CD14-positive monocyte (primary cell): ENCODE results near the gene MKKS. TPM values are rescaled to one million over a fixed set of nuclear protein-coding genes. Genes with fewer than 3 reads are reported as not detected.

Experiments used
- DNase-seq, 3 donors: peaks; one replicate each; pipeline ENCODE4 v3.0.0-alpha.2; 2011 to 2022
- H2AFZ ChIP-seq: 2 replicates; pipeline ENCODE4 v1.6.0; 2012; ENCODE audit warnings: mild to moderate bottlenecking, low read depth, low read length, inconsistent platforms; ENCODE audit not compliant: insufficient read depth, poor library complexity, severe bottlenecking
- H3K27ac ChIP-seq, 2 donors: 1 replicate in 1 of 2; 2 replicates in 1 of 2; pipeline ENCODE4 v1.5.1; 2012 to 2013; ENCODE audit warnings: low read length in 2 of 2, control low read depth in 1 of 2, inconsistent platforms in 1 of 2, low read depth in 1 of 2, mild to moderate bottlenecking in 1 of 2
- H3K27me3 ChIP-seq, 2 donors: one replicate each; pipeline versions ENCODE4 v1.6.0 to v1.6.1; 2011 to 2013; ENCODE audit warnings: low read length in 2 of 2; ENCODE audit not compliant: control insufficient read depth in 2 of 2, insufficient read depth in 2 of 2
- H3K36me3 ChIP-seq, 2 donors: replicated peaks in 1 of 2; 1 replicate in 1 of 2; 2 replicates in 1 of 2; pipeline versions ENCODE4 v1.5.1 to v1.6.1; 2012 to 2013; ENCODE audit warnings: low read length in 2 of 2, control low read depth in 1 of 2, inconsistent platforms in 1 of 2, mild to moderate bottlenecking in 1 of 2; ENCODE audit not compliant: insufficient read depth in 2 of 2, control insufficient read depth in 1 of 2
- H3K4me1 ChIP-seq, 2 donors: 1 replicate in 1 of 2; 2 replicates in 1 of 2; pipeline versions ENCODE4 v1.5.1 to v1.6.1; 2012 to 2013; ENCODE audit warnings: low read length in 2 of 2, control low read depth in 1 of 2, inconsistent platforms in 1 of 2, mild to moderate bottlenecking in 1 of 2, moderate library complexity in 1 of 2; ENCODE audit not compliant: insufficient read depth in 2 of 2, control insufficient read depth in 1 of 2
- H3K4me2 ChIP-seq: replicated peaks from 2 replicates; pipeline ENCODE3; 2012; ENCODE audit warnings: low read length, moderate library complexity, mild to moderate bottlenecking; ENCODE audit not compliant: poor library complexity, severe bottlenecking; ENCODE audit errors: extremely low read depth
- H3K4me3 ChIP-seq, 3 experiments: fragments of 200-600 bp in 1 of 3; sonication (generic) in 1 of 3; replicated peaks in 1 of 3; 1 replicate in 2 of 3; 2 replicates in 1 of 3; pipeline ENCODE4 v1.5.1; 2011 to 2013; ENCODE audit warnings: low read length in 3 of 3, mild to moderate bottlenecking in 3 of 3, control low read depth in 2 of 3, low read depth in 2 of 3, inconsistent platforms in 1 of 3, moderate library complexity in 1 of 3
- H3K79me2 ChIP-seq: 2 replicates; pipeline ENCODE4 v1.6.0; 2012; ENCODE audit warnings: mild to moderate bottlenecking, control low read depth, inconsistent platforms, low read length, moderate library complexity; ENCODE audit not compliant: insufficient read depth
- H3K9ac ChIP-seq: 2 replicates; pipeline ENCODE4 v1.6.0; 2017; ENCODE audit warnings: low read length, mild to moderate bottlenecking; ENCODE audit not compliant: insufficient read depth, poor library complexity, severe bottlenecking
- H3K9me3 ChIP-seq, 2 donors: replicated peaks in 1 of 2; 1 replicate in 1 of 2; 2 replicates in 1 of 2; pipeline versions ENCODE4 v1.5.1 to v1.6.1; 2012 to 2013; ENCODE audit warnings: low read length in 2 of 2, control low read depth in 1 of 2; ENCODE audit not compliant: control insufficient read depth in 1 of 2, insufficient read depth in 1 of 2
- H4K20me1 ChIP-seq: 2 replicates; pipeline ENCODE4 v1.6.0; 2012; ENCODE audit warnings: mild to moderate bottlenecking, low read length, control low read depth, moderate library complexity; ENCODE audit not compliant: insufficient read depth
- H3K27ac Mint-ChIP-seq, 7 donors: one replicate each; pipeline ENCODE4 v1.8.0; 2020; ENCODE audit warnings: mild to moderate bottlenecking in 7 of 7, mixed read lengths in 7 of 7, moderate library complexity in 6 of 7, inconsistent platforms in 2 of 7
- H3K27me3 Mint-ChIP-seq, 3 donors: one replicate each; pipeline ENCODE4 v1.8.0; 2021 to 2022; ENCODE audit warnings: low read depth in 3 of 3, mild to moderate bottlenecking in 3 of 3, mixed read lengths in 3 of 3, moderate library complexity in 3 of 3, inconsistent platforms in 1 of 3
- H3K36me3 Mint-ChIP-seq, 2 donors: one replicate each; pipeline ENCODE4 v1.8.0; 2020; ENCODE audit warnings: mixed read lengths in 2 of 2, inconsistent platforms in 1 of 2, mild to moderate bottlenecking in 1 of 2
- H3K4me1 Mint-ChIP-seq: one replicate; pipeline ENCODE4 v1.8.0; 2020; ENCODE audit warnings: mild to moderate bottlenecking, mixed read lengths
- H3K4me3 Mint-ChIP-seq, 2 donors: one replicate each; pipeline ENCODE4 v1.8.0; 2020; ENCODE audit warnings: mild to moderate bottlenecking in 2 of 2, mixed read lengths in 2 of 2, moderate library complexity in 1 of 2
- H3K9me3 Mint-ChIP-seq, 7 donors: one replicate each; pipeline ENCODE4 v1.8.0; 2020 to 2022; ENCODE audit warnings: mixed read lengths in 7 of 7, mild to moderate bottlenecking in 6 of 7, moderate library complexity in 6 of 7, inconsistent platforms in 2 of 7
- CTCF ChIP-seq: fragments of 200-600 bp; IDR thresholded peaks from one replicate; pipeline ENCODE4 v1.8.0; 2022; ENCODE audit warnings: antibody characterized with exemption, mild to moderate bottlenecking
- WGBS: methylation state at CpG from one replicate; pipeline ENCODE4 v1.1.5; 2013; ENCODE audit warnings: missing lambda C conversion rate; ENCODE audit not compliant: insufficient coverage; 5-methylcytosine and 5-hydroxymethylcytosine counted together
- intact Hi-C, 2 donors: fragments of 100-400 bp; cut with micrococcal nuclease; formaldehyde crosslinking; loops; one replicate each; pipeline versions ENCODE4 v1.15.0 to v1.15.1; 2023
- polyA plus RNA-seq, 3 donors: library from polyadenylated mRNA; depleted of rRNA in 1 of 3; unstranded in 2 of 3; stranded (reverse) in 1 of 3; fragments of 300-500 nt in 2 of 3; fragments of >200 nt in 1 of 3; fragmentation: Illumina TruSeq in 2 of 3; gene quantifications; 1 replicate in 2 of 3; 2 replicates in 1 of 3; pipeline ENCODE4 v1.2.3, GENCODE V29; 2012 to 2021

MKKS gene
- polyA plus RNA-seq, 3 donors, result 4.8 to 34.6 (median 31.8) TPM

DNA sequence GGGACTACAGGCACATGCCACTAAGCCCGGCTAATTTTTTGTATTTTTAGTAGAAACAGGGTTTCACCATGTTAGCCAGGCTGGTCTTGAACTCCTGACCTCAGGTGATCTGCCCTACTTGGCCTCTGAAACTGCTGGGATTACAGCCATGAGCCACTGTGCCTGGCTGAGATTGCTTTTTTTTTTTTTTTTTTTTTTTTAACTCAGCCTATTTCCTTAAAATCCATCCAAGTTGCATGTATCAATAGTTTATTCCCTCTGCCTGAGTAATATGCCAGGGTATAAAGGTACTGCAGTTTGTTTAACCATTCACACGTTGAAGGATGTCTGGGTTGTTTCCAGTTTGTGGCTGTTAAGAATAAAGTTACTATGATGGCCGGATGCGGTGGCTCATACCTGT, 11.7 kb upstream of the MKKS start:
- intact Hi-C loops, result no loop called here
- Mint-ChIP-seq H3K4me1 (peaks cover 24% of the 10 kb centered on the region), H3K4me3 (no peak overlapping the region), H3K9me3 (peaks cover 0 to 2% (median 0%) of the 10 kb centered on the region in 7 donors), H3K27me3 (peaks cover 0 to 1% (median 0%) of the 10 kb centered on the region in 3 donors), H3K27ac (no peak overlapping the region), H3K36me3 (peaks cover 3 to 9% of the 10 kb centered on the region in 2 donors)
- Histone ChIP-seq H3K4me2 (no peak overlapping the region), H4K20me1 (no peaks in the 10 kb centered on the region), H3K9me3 (no peaks in the 10 kb centered on the region), H3K79me2 (peaks cover 55% of the 10 kb centered on the region), H2AFZ (no peak overlapping the region), H3K4me1 (peaks cover 5 to 15% of the 10 kb centered on the region in 2 donors), H3K27ac (no peak overlapping the region), H3K36me3 (peaks cover 0 to 5% of the 10 kb centered on the region in 2 donors), H3K9ac (no peak overlapping the region), H3K27me3 (no peaks in the 10 kb centered on the region), H3K4me3 (no peak overlapping the region)
- WGBS, result 90% methylated on average over 2 of the region's 4 CpGs
- no peak for TF ChIP-seq CTCF
- DNase-seq, result no peak

DNA sequence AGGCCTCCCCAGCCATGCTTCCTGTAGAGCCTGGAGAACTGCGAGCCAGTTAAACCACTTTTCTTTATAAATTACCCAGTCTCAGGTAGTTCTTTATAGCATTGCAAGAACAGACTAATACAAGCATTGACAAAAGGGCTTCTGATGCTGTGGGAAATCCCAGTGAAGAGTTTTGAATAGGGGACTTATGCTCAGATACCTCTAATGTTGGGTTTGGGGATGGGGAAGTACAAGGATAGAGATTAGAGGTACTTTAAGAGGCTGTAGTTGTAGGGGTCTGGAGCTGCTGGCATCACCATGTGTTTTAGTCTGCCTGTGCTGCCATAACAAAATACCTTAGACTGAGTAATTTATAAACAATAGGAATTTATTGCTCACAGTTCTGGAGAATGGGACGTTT, 9.9 kb upstream of the MKKS start:
- no peak for TF ChIP-seq CTCF
- Histone ChIP-seq H3K4me3 (no peak overlapping the region), H3K9ac (no peak overlapping the region), H3K36me3 (peaks cover 0 to 7% of the 10 kb centered on the region in 2 donors), H3K4me1 (peaks cover 5 to 15% of the 10 kb centered on the region in 2 donors), H3K79me2 (peaks cover 58% of the 10 kb centered on the region), H3K4me2 (no peak overlapping the region), H3K9me3 (no peaks in the 10 kb centered on the region), H3K27ac (no peak overlapping the region), H3K27me3 (no peaks in the 10 kb centered on the region), H4K20me1 (no peaks in the 10 kb centered on the region), H2AFZ (no peak overlapping the region)
- WGBS, result 100% methylated on average over 1 of the region's 2 CpGs
- Mint-ChIP-seq H3K36me3 (peaks cover 3 to 11% of the 10 kb centered on the region in 2 donors), H3K9me3 (peaks cover 0 to 2% (median 0%) of the 10 kb centered on the region in 7 donors), H3K27ac (no peak overlapping the region), H3K4me3 (no peak overlapping the region), H3K4me1 (peaks cover 23% of the 10 kb centered on the region), H3K27me3 (peaks cover 0 to 1% (median 0%) of the 10 kb centered on the region in 3 donors)
- no peak for DNase-seq
- intact Hi-C loops, result no loop called here
